Tibial nerve (tissue), 4 donors: ENCODE data around the gene DMD. TPM values are rescaled to one million over a fixed set of nuclear protein-coding genes. Genes with fewer than 3 reads are reported as not detected.
"Not testable (repeated sequence)": the region's sequence is repeated elsewhere in the genome, so short reads cannot be mapped to it uniquely, and the experiment has no call there.

Source experiments
- DNase-seq, 2 donors: peaks; one replicate each; pipeline ENCODE4 v3.0.0-alpha.2; 2019; ENCODE audit warnings: low spot score in 2 of 2
- H3K27ac ChIP-seq, 4 donors: fragments of 200-600 bp; sonication (generic) in 3 of 4; one replicate each; pipeline ENCODE4 v1.5.1; 2017 to 2019; ENCODE audit warnings: mild to moderate bottlenecking in 1 of 4
- H3K27me3 ChIP-seq, 2 donors: fragments of 200-600 bp; sonication (generic) in 1 of 2; one replicate each; pipeline versions ENCODE4 v1.5.1 to v1.6.0; 2017 to 2019
- H3K36me3 ChIP-seq, 3 donors: fragments of 200-600 bp; sonication (generic); one replicate each; pipeline ENCODE4 v1.5.1; 2018 to 2019
- H3K4me1 ChIP-seq, 4 donors: fragments of 200-600 bp; sonication (generic) in 3 of 4; one replicate each; pipeline ENCODE4 v1.5.1; 2017 to 2019
- H3K4me3 ChIP-seq, 4 donors: fragments of 200-600 bp; sonication (generic) in 3 of 4; one replicate each; pipeline ENCODE4 v1.5.1; 2017 to 2019; ENCODE audit warnings: mild to moderate bottlenecking in 1 of 4, moderate library complexity in 1 of 4
- H3K9me3 ChIP-seq, 4 donors: fragments of 200-600 bp; sonication (generic) in 3 of 4; one replicate each; pipeline ENCODE4 v1.5.1; 2017 to 2019
- CTCF ChIP-seq, 5 experiments: fragments of 200-600 bp in 3 of 5; fragments of 450-650 bp in 2 of 5; sonication (generic) in 3 of 5; IDR thresholded peaks; one replicate each; pipeline ENCODE4 v1.5.1; 2016 to 2019; ENCODE audit warnings: antibody characterized with exemption in 5 of 5, mild to moderate bottlenecking in 3 of 5, moderate library complexity in 2 of 5
- EP300 ChIP-seq, 2 donors: sonication (generic); formaldehyde crosslinking; IDR thresholded peaks; one replicate each; pipeline ENCODE4 v1.6.1; 2017; ENCODE audit warnings: antibody characterized with exemption in 2 of 2, mild to moderate bottlenecking in 1 of 2
- POLR2A ChIP-seq, 2 donors: fragments of 450-650 bp; IDR thresholded peaks; one replicate each; pipeline ENCODE4 v1.6.1; 2017; ENCODE audit warnings: antibody characterized with exemption in 2 of 2, mild to moderate bottlenecking in 2 of 2, moderate library complexity in 2 of 2
- WGBS, 2 donors: methylation state at CpG; one replicate each; pipeline ENCODE4 v1.1.5; 2018; 5-methylcytosine and 5-hydroxymethylcytosine counted together
- total RNA-seq, 4 donors: library from RNA; depleted of rRNA; stranded (reverse); fragments of >200 nt; gene quantifications; one replicate each; pipeline ENCODE4 v1.1.0, GENCODE V29; 2016

The DMD gene
- total RNA-seq, 4 donors from 2014 or later = 156 to 345 (median 245) TPM

- Histone ChIP-seq H3K27ac (no peak overlapping the region), H3K4me3 (no peak overlapping the region), H3K27me3 (peaks cover 0 to 12% of the 10 kb centered on the region in 2 donors), H3K36me3 (no peaks in the 10 kb centered on the region), H3K9me3 (no peaks in the 10 kb centered on the region), H3K4me1 (no peaks in the 10 kb centered on the region)
- DNase-seq = no peak
- TF ChIP-seq POLR2A (IDR thresholded peaks at IDR 0.05) (no peak), EP300 (IDR thresholded peaks at IDR 0.05) (no peak), CTCF (IDR thresholded peaks at IDR 0.05) (no peak)
- 72 to 75% methylated on average over 4 of the region's 4 CpGs for WGBS, 2 donors
Measured at GRCh38 chrX:32532262-32532661, 679.1 kb downstream of the DMD start.

GRCh38 chrX:32530802-32531403 lies 680.4 kb downstream of the DMD start:
- Histone ChIP-seq H3K27me3 (peaks cover 0 to 12% of the 10 kb centered on the region in 2 donors), H3K4me3 (peak overlapping the region in 2 of 4 donors; percentile 9 to 33), H3K9me3 (no peaks in the 10 kb centered on the region), H3K36me3 (no peaks in the 10 kb centered on the region), H3K27ac (no peak overlapping the region), H3K4me1 (no peaks in the 10 kb centered on the region)
- TF ChIP-seq CTCF (IDR thresholded peaks at IDR 0.05) = peak; percentile 29 to 70 (median 53)
- TF ChIP-seq POLR2A (IDR thresholded peaks at IDR 0.05) = no peak
- DNase-seq = peak in 1 of 2 donors; percentile 46
- WGBS, 2 donors = 0% methylated on average over 3 of the region's 3 CpGs

- not testable (repeated sequence) for H3K27ac ChIP-seq, H3K9me3 ChIP-seq, H3K4me1 ChIP-seq, DNase-seq, H3K27me3 ChIP-seq, H3K4me3 ChIP-seq, H3K36me3 ChIP-seq
Measured at GRCh38 chrX:32528451-32528850, 682.9 kb downstream of the DMD start.

- Histone ChIP-seq H3K36me3 (no peaks in the 10 kb centered on the region), H3K27ac (no peak overlapping the region), H3K4me1 (no peaks in the 10 kb centered on the region), H3K4me3 (no peak overlapping the region), H3K9me3 (no peaks in the 10 kb centered on the region), H3K27me3 (no peaks in the 10 kb centered on the region)
- no peak for DNase-seq
- TF ChIP-seq EP300 (IDR thresholded peaks at IDR 0.05) = no peak
- no peak for TF ChIP-seq CTCF (IDR thresholded peaks at IDR 0.05)
- TF ChIP-seq POLR2A (IDR thresholded peaks at IDR 0.05) = no peak
- 53 to 61% methylated on average over 5 of the region's 5 CpGs for WGBS, 2 donors
Measured at GRCh38 chrX:32525234-32525633, 686.1 kb downstream of the DMD start.

GRCh38 chrX:32524385-32524784 lies 687.0 kb downstream of the DMD start:
- no peak for DNase-seq
- H3K27ac ChIP-seq = no peak overlapping the region
- H3K27me3 ChIP-seq = no peaks in the 10 kb centered on the region
- H3K36me3 ChIP-seq = no peaks in the 10 kb centered on the region
- no peaks in the 10 kb centered on the region for H3K9me3 ChIP-seq
- TF ChIP-seq POLR2A (IDR thresholded peaks at IDR 0.05) (no peak), CTCF (IDR thresholded peaks at IDR 0.05) (no peak), EP300 (IDR thresholded peaks at IDR 0.05) (no peak)
- H3K4me3 ChIP-seq = no peak overlapping the region
- no peaks in the 10 kb centered on the region for H3K4me1 ChIP-seq
- WGBS, 2 donors = 56 to 61% methylated on average over 2 of the region's 2 CpGs

- no peaks in the 10 kb centered on the region for H3K9me3 ChIP-seq
- H3K27me3 ChIP-seq = no peaks in the 10 kb centered on the region
- TF ChIP-seq CTCF (IDR thresholded peaks at IDR 0.05) (no peak), POLR2A (IDR thresholded peaks at IDR 0.05) (no peak), EP300 (IDR thresholded peaks at IDR 0.05) (no peak)
- H3K36me3 ChIP-seq = no peaks in the 10 kb centered on the region
- DNase-seq = no peak
- no peaks in the 10 kb centered on the region for H3K4me1 ChIP-seq
- H3K4me3 ChIP-seq = no peak overlapping the region
- WGBS, 2 donors = 85 to 95% methylated on average over 2 of the region's 2 CpGs
- no peak overlapping the region for H3K27ac ChIP-seq
Measured at GRCh38 chrX:32520789-32521188, 690.6 kb downstream of the DMD start.
